Measurements from ENCODE around the gene PLEKHG4.

Gene PLEKHG4

DNA sequence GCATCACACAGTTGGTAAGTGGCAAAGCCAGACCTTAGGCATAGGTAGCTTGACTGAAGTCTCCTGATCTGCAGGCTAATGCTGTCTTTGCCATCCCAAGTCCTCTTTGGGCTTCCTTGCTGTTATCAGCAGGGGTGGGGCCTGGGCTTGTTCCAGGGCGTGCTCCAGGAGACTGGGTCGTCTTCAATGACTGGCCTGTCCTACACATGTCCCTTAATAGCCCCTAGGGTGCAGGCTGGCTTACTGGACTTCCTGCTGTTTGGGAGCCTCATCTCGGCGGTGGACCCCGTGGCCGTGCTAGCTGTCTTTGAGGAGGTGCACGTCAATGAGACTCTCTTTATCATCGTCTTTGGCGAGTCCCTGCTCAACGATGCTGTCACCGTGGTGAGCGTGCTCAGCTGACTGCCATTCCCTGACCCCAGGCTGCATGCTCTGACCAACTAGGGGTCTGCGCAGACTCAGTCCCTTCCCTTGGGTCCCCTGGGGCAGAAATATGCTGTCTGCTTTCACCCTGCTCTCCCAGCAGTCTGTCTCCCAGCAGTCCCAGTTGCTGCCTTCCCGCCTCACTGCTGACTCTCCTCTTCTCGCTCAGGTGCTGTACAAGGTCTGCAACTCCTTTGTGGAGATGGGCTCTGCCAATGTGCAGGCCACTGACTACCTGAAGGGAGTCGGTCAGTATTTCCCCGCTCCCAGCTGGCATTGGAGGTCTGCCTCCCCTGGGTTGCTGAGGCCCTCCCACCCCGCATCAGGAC, 24.4 kb upstream of the PLEKHG4 start:
- H3K9me3 ChIP-seq (ENCODE audit: severe bottlenecking): no peaks in the 10 kb centered on the region
- H3K27me3 ChIP-seq (ENCODE audit: insufficient read depth, low read depth, severe bottlenecking): no peaks in the 10 kb centered on the region
- H3K36me3 ChIP-seq: no peaks in the 10 kb centered on the region; the same call in 1 of the 2 replicates
- no peak overlapping the region for H3K27ac ChIP-seq
- no peak for DNase-seq
- TF ChIP-seq, protein P1, sequence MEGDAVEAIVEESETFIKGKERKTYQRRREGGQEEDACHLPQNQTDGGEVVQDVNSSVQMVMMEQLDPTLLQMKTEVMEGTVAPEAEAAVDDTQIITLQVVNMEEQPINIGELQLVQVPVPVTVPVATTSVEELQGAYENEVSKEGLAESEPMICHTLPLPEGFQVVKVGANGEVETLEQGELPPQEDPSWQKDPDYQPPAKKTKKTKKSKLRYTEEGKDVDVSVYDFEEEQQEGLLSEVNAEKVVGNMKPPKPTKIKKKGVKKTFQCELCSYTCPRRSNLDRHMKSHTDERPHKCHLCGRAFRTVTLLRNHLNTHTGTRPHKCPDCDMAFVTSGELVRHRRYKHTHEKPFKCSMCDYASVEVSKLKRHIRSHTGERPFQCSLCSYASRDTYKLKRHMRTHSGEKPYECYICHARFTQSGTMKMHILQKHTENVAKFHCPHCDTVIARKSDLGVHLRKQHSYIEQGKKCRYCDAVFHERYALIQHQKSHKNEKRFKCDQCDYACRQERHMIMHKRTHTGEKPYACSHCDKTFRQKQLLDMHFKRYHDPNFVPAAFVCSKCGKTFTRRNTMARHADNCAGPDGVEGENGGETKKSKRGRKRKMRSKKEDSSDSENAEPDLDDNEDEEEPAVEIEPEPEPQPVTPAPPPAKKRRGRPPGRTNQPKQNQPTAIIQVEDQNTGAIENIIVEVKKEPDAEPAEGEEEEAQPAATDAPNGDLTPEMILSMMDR (IDR thresholded peaks at IDR 0.05; ENCODE audit: low read depth, low read length): no peak
- H3K4me3 ChIP-seq (ENCODE audit: low read depth, low read length): no peak overlapping the region

DNA sequence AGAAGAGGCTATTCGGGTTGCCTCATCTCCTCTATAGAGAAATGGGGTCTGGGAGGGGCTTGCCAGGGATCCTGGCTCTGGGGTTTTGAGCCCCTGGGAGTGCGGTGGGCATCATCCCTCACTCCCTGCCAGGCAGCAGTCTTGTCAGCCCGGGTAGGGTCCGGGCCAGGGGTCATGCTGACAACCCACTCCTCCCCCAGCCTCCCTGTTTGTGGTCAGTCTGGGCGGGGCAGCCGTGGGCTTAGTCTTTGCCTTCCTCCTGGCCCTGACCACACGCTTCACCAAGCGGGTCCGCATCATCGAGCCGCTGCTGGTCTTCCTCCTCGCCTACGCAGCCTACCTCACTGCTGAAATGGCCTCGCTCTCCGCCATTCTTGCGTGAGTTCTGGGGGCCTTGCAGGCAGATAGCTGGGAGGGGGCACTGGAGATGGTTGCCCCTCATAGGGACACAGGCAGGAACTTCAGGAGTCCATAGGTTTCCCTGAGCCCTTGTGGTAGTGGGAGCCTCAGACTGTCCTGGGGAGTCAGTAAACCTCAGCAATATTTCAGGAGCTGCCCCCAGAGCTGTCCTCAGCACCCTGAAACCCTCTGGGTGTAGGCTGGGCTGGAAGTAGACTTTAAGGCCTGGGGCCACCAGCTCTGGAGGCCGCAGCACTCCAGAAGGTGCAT, 23.6 kb upstream of the PLEKHG4 start:
- Histone ChIP-seq H3K27me3 (ENCODE audit: insufficient read depth, low read depth, severe bottlenecking) (no peaks in the 10 kb centered on the region), H3K36me3 (no peaks in the 10 kb centered on the region; the same call in 1 of the 2 replicates), H3K27ac (no peak overlapping the region), H3K9me3 (ENCODE audit: severe bottlenecking) (no peaks in the 10 kb centered on the region), H3K4me3 (ENCODE audit: low read depth, low read length) (no peak overlapping the region)
- TF ChIP-seq, protein P1 (IDR thresholded peaks at IDR 0.05; ENCODE audit: low read depth, low read length): no peak
- DNase-seq: no peak

DNA sequence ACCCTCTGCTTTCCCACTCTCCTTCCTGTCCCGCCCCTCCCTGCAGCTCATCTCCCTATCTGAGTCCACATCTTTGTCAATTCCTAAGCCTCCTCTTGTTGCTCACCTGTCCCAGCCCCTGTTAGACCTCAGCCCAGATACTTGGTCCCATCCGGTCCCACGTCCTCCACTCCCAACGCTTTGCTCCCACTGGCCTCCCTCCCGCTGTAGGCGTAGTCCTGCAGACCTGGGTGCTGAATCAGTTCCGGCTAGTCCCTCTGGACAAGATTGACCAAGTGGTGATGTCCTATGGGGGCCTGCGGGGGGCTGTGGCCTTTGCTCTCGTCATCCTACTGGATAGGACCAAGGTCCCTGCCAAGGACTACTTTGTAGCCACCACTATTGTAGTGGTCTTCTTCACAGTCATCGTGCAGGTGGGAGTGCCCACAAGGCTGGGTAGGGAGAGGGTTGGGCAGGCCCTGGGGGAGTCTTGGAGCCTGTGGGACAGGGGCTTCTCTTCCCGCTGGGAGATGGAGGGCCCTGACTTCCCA, 22.6 kb upstream of the PLEKHG4 start:
- Histone ChIP-seq H3K4me3 (ENCODE audit: low read depth, low read length) (no peak overlapping the region), H3K36me3 (no peaks in the 10 kb centered on the region; the same call in 1 of the 2 replicates), H3K9me3 (ENCODE audit: severe bottlenecking) (no peaks in the 10 kb centered on the region), H3K27ac (no peak overlapping the region), H3K27me3 (ENCODE audit: insufficient read depth, low read depth, severe bottlenecking) (no peaks in the 10 kb centered on the region)
- TF ChIP-seq, protein P1 (IDR thresholded peaks at IDR 0.05; ENCODE audit: low read depth, low read length): no peak
- DNase-seq: no peak

DNA sequence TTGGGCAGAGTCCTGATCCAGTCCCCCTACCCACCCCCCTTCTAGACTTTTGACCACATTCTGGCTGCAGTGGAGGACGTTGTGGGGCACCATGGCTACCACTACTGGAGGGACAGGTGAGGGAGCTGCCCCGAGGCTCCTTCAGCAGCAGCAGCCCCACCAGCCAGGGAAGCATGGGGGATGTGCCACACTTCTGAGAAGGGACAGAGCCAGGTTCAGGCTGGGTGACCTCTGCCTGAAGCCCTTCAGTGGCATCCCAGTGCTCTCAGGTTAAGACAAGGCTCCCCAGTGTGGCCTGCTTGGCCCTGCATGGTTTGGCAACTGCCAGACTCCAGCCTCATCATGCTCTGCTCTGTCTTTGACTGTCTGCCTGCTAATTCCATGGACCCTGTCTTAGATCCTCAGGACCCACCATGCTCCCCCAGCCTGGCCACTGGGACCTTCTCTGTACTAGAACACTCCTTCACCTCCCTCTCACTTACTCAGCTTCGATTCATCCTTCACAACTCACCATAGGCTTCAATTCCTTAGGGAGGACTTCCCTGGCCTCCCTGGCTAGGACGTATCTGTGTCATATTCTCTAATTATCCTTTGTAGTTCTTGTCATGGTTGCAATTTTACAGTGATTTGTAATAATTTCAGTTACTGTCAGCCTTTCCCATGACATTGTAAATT, 21.7 kb upstream of the PLEKHG4 start:
- Histone ChIP-seq H3K9me3 (ENCODE audit: severe bottlenecking) (no peaks in the 10 kb centered on the region), H3K36me3 (no peaks in the 10 kb centered on the region; the same call in 1 of the 2 replicates), H3K27ac (no peak overlapping the region), H3K4me3 (ENCODE audit: low read depth, low read length) (no peak overlapping the region), H3K27me3 (ENCODE audit: insufficient read depth, low read depth, severe bottlenecking) (no peaks in the 10 kb centered on the region)
- TF ChIP-seq, protein P1 (IDR thresholded peaks at IDR 0.05; ENCODE audit: low read depth, low read length): no peak
- no peak for DNase-seq

DNA sequence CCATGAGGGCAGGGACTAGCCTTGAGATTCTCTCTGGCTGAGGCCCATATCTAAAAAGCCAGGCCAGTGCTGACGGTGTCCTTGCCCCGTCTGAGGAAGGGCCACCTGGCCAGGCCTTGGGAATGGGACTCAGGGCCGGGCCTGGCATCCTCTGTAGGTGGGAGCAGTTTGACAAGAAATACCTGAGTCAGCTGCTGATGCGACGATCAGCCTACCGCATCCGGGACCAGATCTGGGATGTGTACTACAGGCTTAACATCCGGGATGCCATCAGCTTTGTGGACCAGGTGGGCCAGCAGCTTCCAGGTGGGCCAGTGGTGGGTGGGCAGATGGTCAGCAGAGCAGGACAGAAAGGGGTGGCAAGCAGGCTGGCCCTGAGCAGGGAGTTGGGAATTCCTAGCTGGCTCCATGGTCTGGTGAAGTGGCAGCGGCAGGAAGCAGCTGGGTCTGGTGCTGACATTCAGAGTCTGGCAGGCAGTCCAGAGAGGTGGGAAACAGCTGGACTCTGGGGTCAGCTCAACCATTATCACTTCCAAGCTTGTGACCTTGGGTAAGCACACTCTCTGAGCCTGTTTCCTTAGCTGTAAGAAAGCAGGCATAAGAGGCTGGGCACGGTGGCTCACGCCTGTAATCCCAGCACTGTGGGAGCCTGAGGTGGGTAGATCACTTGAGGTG, 21.0 kb upstream of the PLEKHG4 start:
- DNase-seq: no peak
- no peak overlapping the region for H3K4me3 ChIP-seq (ENCODE audit: low read depth, low read length)
- no peaks in the 10 kb centered on the region; the same call in 1 of the 2 replicates for H3K36me3 ChIP-seq
- H3K27ac ChIP-seq: no peak overlapping the region
- TF ChIP-seq, protein P1 (IDR thresholded peaks at IDR 0.05; ENCODE audit: low read depth, low read length): no peak
- H3K27me3 ChIP-seq (ENCODE audit: insufficient read depth, low read depth, severe bottlenecking): no peaks in the 10 kb centered on the region
- no peaks in the 10 kb centered on the region for H3K9me3 ChIP-seq (ENCODE audit: severe bottlenecking)

All from WERI-Rb-1 (cell line).